Neural cell (in vitro differentiated cells): ENCODE data around the gene B9D1. TPM values are rescaled to one million over a fixed set of nuclear protein-coding genes. Genes with fewer than 3 reads are reported as not detected.

ENCODE experiments used
- H2AFZ ChIP-seq: fragments of 200-600, 300-800 bp; sonication (generic), shearing (Covaris generic); 2 replicates; pipeline ENCODE4 v1.6.0; 2014; ENCODE audit warnings: low read depth, mild to moderate bottlenecking, antibody characterized with exemption, low read length, moderate library complexity
- H3F3A ChIP-seq: fragments of 200-600 bp; shearing (Covaris generic); 2 replicates; pipeline ENCODE4 v1.6.1; 2016; ENCODE audit warnings: mild to moderate bottlenecking, moderate library complexity, mixed read lengths, antibody characterized with exemption, low read length; ENCODE audit not compliant: insufficient read depth, poor library complexity, severe bottlenecking
- H3K27ac ChIP-seq: fragments of 200-600, 300-800 bp; sonication (generic), shearing (Covaris generic); 2 replicates; pipeline ENCODE4 v1.5.1; 2014; ENCODE audit warnings: mild to moderate bottlenecking, low read length, moderate library complexity
- H3K27me3 ChIP-seq: fragments of 300-800, 200-600 bp; sonication (generic), shearing (Covaris generic); 2 replicates; pipeline ENCODE4 v1.6.0; 2014; ENCODE audit warnings: mild to moderate bottlenecking, low read depth, low read length, moderate library complexity; ENCODE audit not compliant: insufficient read depth
- H3K36me3 ChIP-seq: fragments of 300-800, 200-600 bp; sonication (generic), shearing (Covaris generic); 2 replicates; pipeline ENCODE4 v1.5.1; 2014; ENCODE audit warnings: mild to moderate bottlenecking, antibody characterized with exemption, low read length, moderate library complexity; ENCODE audit not compliant: insufficient read depth
- H3K4me2 ChIP-seq: fragments of 300-800, 200-600 bp; sonication (generic), shearing (Covaris generic); 2 replicates; pipeline ENCODE4 v1.6.0; 2014; ENCODE audit warnings: mild to moderate bottlenecking, low read length
- H3K4me3 ChIP-seq: fragments of 300-800, 200-600 bp; sonication (generic), shearing (Covaris generic); 2 replicates; pipeline ENCODE4 v1.5.1; 2014; ENCODE audit warnings: mild to moderate bottlenecking, low read length, moderate library complexity
- H3K79me2 ChIP-seq: fragments of 200-600 bp; shearing (Covaris generic); replicated peaks from 2 replicates; pipeline ENCODE4 v1.6.0; 2014; ENCODE audit warnings: mild to moderate bottlenecking, low read length, moderate library complexity; ENCODE audit not compliant: insufficient read depth
- H3K9ac ChIP-seq: fragments of 300-800, 200-600 bp; sonication (generic), shearing (Covaris generic); 2 replicates; pipeline ENCODE4 v1.6.1; 2016; ENCODE audit warnings: mild to moderate bottlenecking, low read length, mixed read lengths
- H3K9me2 ChIP-seq: fragments of 200-600 bp; shearing (Covaris generic); 2 replicates; pipeline ENCODE4 v1.6.1; 2016; ENCODE audit warnings: mild to moderate bottlenecking, low read length, mixed read lengths; ENCODE audit not compliant: insufficient read depth
- H3K9me3 ChIP-seq: fragments of 200-600, 300-800 bp; sonication (generic), shearing (Covaris generic); 2 replicates; pipeline ENCODE4 v1.6.1; 2016; ENCODE audit warnings: mild to moderate bottlenecking, mixed run types, low read length, moderate library complexity, mixed read lengths
- H4K20me1 ChIP-seq: fragments of 200-600 bp; shearing (Covaris generic); 2 replicates; pipeline ENCODE4 v1.6.1; 2016; ENCODE audit warnings: mild to moderate bottlenecking, mixed run types; ENCODE audit not compliant: insufficient read depth
- CTCF ChIP-seq: fragments of 450-650 bp; IDR thresholded peaks from 2 replicates; pipeline ENCODE4 v1.5.1; 2014; ENCODE audit warnings: antibody characterized with exemption, mild to moderate bottlenecking, moderate library complexity; ENCODE audit not compliant: poor library complexity, severe bottlenecking
- EP300 ChIP-seq: fragments of 450-650 bp; conservative IDR thresholded peaks from 2 replicates; pipeline ENCODE4 v1.6.1; 2014; ENCODE audit warnings: antibody characterized with exemption, mild to moderate bottlenecking, moderate library complexity; ENCODE audit not compliant: poor library complexity, severe bottlenecking
- EZH2 ChIP-seq: fragments of 200-600, 300-800 bp; shearing (Covaris generic), sonication (generic); IDR thresholded peaks from 2 replicates; pipeline ENCODE4 v1.6.1; 2014; ENCODE audit warnings: antibody characterized with exemption, low read length, borderline replicate concordance, mild to moderate bottlenecking; ENCODE audit not compliant: insufficient read depth, poor library complexity, severe bottlenecking
- MXI1 ChIP-seq: fragments of 450-650 bp; conservative IDR thresholded peaks from 2 replicates; pipeline ENCODE4 v1.6.1; 2014; ENCODE audit warnings: antibody characterized with exemption, mild to moderate bottlenecking; ENCODE audit not compliant: poor library complexity, severe bottlenecking
- POLR2AphosphoS5 ChIP-seq: IDR thresholded peaks from 2 replicates; pipeline ENCODE4 v1.6.1; 2012
- RAD21 ChIP-seq: fragments of 450-650 bp; conservative IDR thresholded peaks from 2 replicates; pipeline ENCODE4 v1.6.1; 2014; ENCODE audit warnings: antibody characterized with exemption, mild to moderate bottlenecking, moderate library complexity
- REST ChIP-seq: IDR thresholded peaks from 2 replicates; pipeline ENCODE4 v1.6.1; 2012; ENCODE audit warnings: borderline replicate concordance
- SMC3 ChIP-seq: fragments of 450-650 bp; conservative IDR thresholded peaks from 2 replicates; pipeline ENCODE4 v1.6.1; 2014; ENCODE audit warnings: antibody characterized with exemption, mild to moderate bottlenecking, moderate library complexity; ENCODE audit not compliant: poor library complexity
- TAF1 ChIP-seq: IDR thresholded peaks from 2 replicates; pipeline ENCODE4 v1.6.1; 2012; ENCODE audit warnings: low read depth
- polyA plus RNA-seq: library from polyadenylated mRNA; depleted of rRNA; stranded (reverse); fragments of >200 nt; gene quantifications from 2 replicates; pipeline ENCODE4 v1.2.3, GENCODE V29; 2014

The B9D1 gene
- polyA plus RNA-seq, 1 donor from 2014 or later = 32.0 TPM

- Histone ChIP-seq H4K20me1 (no peaks in the 10 kb centered on the region), H3K36me3 (no peaks in the 10 kb centered on the region), H3F3A (no peaks in the 10 kb centered on the region), H3K27ac (no peak overlapping the region), H3K4me2 (no peak overlapping the region), H3K27me3 (no peaks in the 10 kb centered on the region), H2AFZ (no peak overlapping the region), H3K9me2 (no peaks in the 10 kb centered on the region), H3K79me2 (no peaks in the 10 kb centered on the region), H3K4me3 (no peak overlapping the region), H3K9ac (no peak overlapping the region), H3K9me3 (no peaks in the 10 kb centered on the region)
- TF ChIP-seq MXI1 (no peak), POLR2AphosphoS5 (no peak), EZH2 (no peak), RAD21 (no peak), EP300 (no peak), SMC3 (no peak), REST (no peak), CTCF (no peak), TAF1 (no peak)
Measured at GRCh38 chr17:19309701-19310100, 52.8 kb downstream of the B9D1 start.

GRCh38 chr17:19308398-19308797 lies 54.1 kb downstream of the B9D1 start:
- no peaks in the 10 kb centered on the region for H4K20me1 ChIP-seq
- no peaks in the 10 kb centered on the region for H3K9me2 ChIP-seq
- no peaks in the 10 kb centered on the region for H3K79me2 ChIP-seq
- H2AFZ ChIP-seq = no peak overlapping the region
- H3K4me2 ChIP-seq = no peak overlapping the region
- H3F3A ChIP-seq = no peaks in the 10 kb centered on the region
- no peaks in the 10 kb centered on the region for H3K9me3 ChIP-seq
- H3K9ac ChIP-seq = no peak overlapping the region
- TF ChIP-seq TAF1 (no peak), REST (no peak), POLR2AphosphoS5 (no peak), MXI1 (no peak), EP300 (no peak), SMC3 (no peak), RAD21 (no peak), CTCF (no peak), EZH2 (no peak)
- no peak overlapping the region for H3K4me3 ChIP-seq
- no peaks in the 10 kb centered on the region for H3K36me3 ChIP-seq
- no peaks in the 10 kb centered on the region for H3K27me3 ChIP-seq
- H3K27ac ChIP-seq = no peak overlapping the region
